Right lobe of liver (tissue), 4 donors: ENCODE data around the gene CDH23.

Experiments used
- CTCF ChIP-seq, 4 donors: fragments of 200-600 bp in 3 of 4; fragments of 450-650 bp in 1 of 4; IDR thresholded peaks; one replicate each; pipeline versions ENCODE4 v1.5.1 to v1.8.0; 2016 to 2022; ENCODE audit warnings: antibody characterized with exemption in 4 of 4, mild to moderate bottlenecking in 2 of 4
- POLR2A ChIP-seq: fragments of 450-650 bp; IDR thresholded peaks from one replicate; pipeline ENCODE4 v1.6.1; 2017; ENCODE audit warnings: antibody characterized with exemption, mild to moderate bottlenecking
- donor health status: DM: no; HTN: no; CAD: no.
- donor health status: DM: no; HTN: no; CAD: no.
- donor health status: DM: no; HTN: yes; CAD: no.

GRCh38 chr10:71580415-71580814 is 183.7 kb downstream of the CDH23 start:
- TF ChIP-seq POLR2A = no peak
- TF ChIP-seq CTCF (IDR thresholded peaks at IDR 0.05) = no peak
